WTC11 (cell line): ENCODE results near the gene HOXA5. TPM values are rescaled to one million over a fixed set of nuclear protein-coding genes. Genes with fewer than 3 reads are reported as not detected.
A peak's percentile ranks its signal among the peaks of the same experiment; 100 is the strongest.

Experiments used
- ATAC-seq: fragments of 200-7000 bp; cut with Tn5 transposase; 2 replicates; pipeline ENCODE4 v1.10.0; 2021; ENCODE audit warnings: mild to moderate bottlenecking, moderate library complexity
- CTCF ChIA-PET: fragments of 300-600 bp; sonication (Branson Sonifier 250); formaldehyde crosslinking; loops from one replicate; lab custom pipeline; 2021; ENCODE audit warnings: antibody characterized with exemption; lab: Charles Lee
- POLR2A ChIA-PET: fragments of 350-600 bp; sonication (Branson Sonifier 250); formaldehyde crosslinking; loops from one replicate; lab custom pipeline; 2021; ENCODE audit warnings: antibody characterized with exemption; lab: Charles Lee
- DNase-seq: peaks from one replicate; pipeline ENCODE4 v3.0.0; 2021; ENCODE audit warnings: low spot score
- H3K27ac Mint-ChIP-seq: 2 replicates; pipeline ENCODE4 v1.8.0; 2021; ENCODE audit warnings: mixed read lengths
- H3K27me3 Mint-ChIP-seq: 2 replicates; pipeline ENCODE4 v1.8.0; 2021; ENCODE audit warnings: low read depth, mild to moderate bottlenecking, moderate library complexity, mixed read lengths
- H3K36me3 Mint-ChIP-seq: 2 replicates; pipeline ENCODE4 v1.8.0; 2021; ENCODE audit warnings: mixed read lengths
- H3K4me1 Mint-ChIP-seq: 2 replicates; pipeline ENCODE4 v1.8.0; 2022; ENCODE audit warnings: mixed read lengths
- H3K4me3 Mint-ChIP-seq: 2 replicates; pipeline ENCODE4 v1.8.0; 2021; ENCODE audit warnings: mild to moderate bottlenecking, moderate library complexity, mixed read lengths
- H3K9me3 Mint-ChIP-seq: 2 replicates; pipeline ENCODE4 v1.8.0; 2021; ENCODE audit warnings: mixed read lengths
- AFF4 ChIP-seq: sonication (generic); formaldehyde crosslinking; IDR thresholded peaks from 2 replicates; pipeline ENCODE4 v1.8.1; 2023; ENCODE audit warnings: mild to moderate bottlenecking, missing genetic modification reagents, borderline replicate concordance
- CBFB ChIP-seq: sonication (generic); formaldehyde crosslinking; IDR thresholded peaks from 2 replicates; pipeline ENCODE4 v1.8.1; 2022; ENCODE audit warnings: mild to moderate bottlenecking, low read depth, missing genetic modification reagents
- E2F1 ChIP-seq: sonication (generic); formaldehyde crosslinking; IDR thresholded peaks from 2 replicates; pipeline ENCODE4 v1.8.0; 2022; ENCODE audit warnings: mild to moderate bottlenecking, missing genetic modification reagents
- GABPB1 ChIP-seq: sonication (generic); formaldehyde crosslinking; IDR thresholded peaks from 2 replicates; pipeline ENCODE4 v1.8.1; 2023; ENCODE audit warnings: mild to moderate bottlenecking, missing genetic modification reagents
- JAZF1 ChIP-seq: fragments of 250-450 bp; sonication (Bioruptor Pico); IDR thresholded peaks from 2 replicates; pipeline ENCODE4 v1.9.0; 2021; ENCODE audit warnings: moderate library complexity, mild to moderate bottlenecking, inconsistent platforms
- PRRX2 ChIP-seq: fragments of 250-450 bp; sonication (Bioruptor Pico); IDR thresholded peaks from 2 replicates; pipeline ENCODE4 v1.8.0; 2021; ENCODE audit warnings: mild to moderate bottlenecking
- SMAD4 ChIP-seq: sonication (generic); formaldehyde crosslinking; IDR thresholded peaks from 2 replicates; pipeline ENCODE4 v1.8.0; 2022; ENCODE audit warnings: mild to moderate bottlenecking, missing genetic modification reagents
- STAT6 ChIP-seq: sonication (generic); formaldehyde crosslinking; conservative IDR thresholded peaks from 2 replicates; pipeline ENCODE4 v1.8.1; 2023; ENCODE audit warnings: mild to moderate bottlenecking, low read depth, missing genetic modification reagents, moderate library complexity
- TEAD1 ChIP-seq: sonication (generic); formaldehyde crosslinking; IDR thresholded peaks from 2 replicates; pipeline ENCODE4 v1.8.0; 2022; ENCODE audit warnings: mild to moderate bottlenecking, missing genetic modification reagents
- TEAD4 ChIP-seq: sonication (generic); formaldehyde crosslinking; IDR thresholded peaks from 2 replicates; pipeline ENCODE4 v1.8.0; 2022; ENCODE audit warnings: mild to moderate bottlenecking, missing genetic modification reagents
- ZNF532 ChIP-seq: fragments of 250-450 bp; sonication (Bioruptor Pico); IDR thresholded peaks from 2 replicates; pipeline ENCODE4 v1.9.0; 2021; ENCODE audit warnings: mild to moderate bottlenecking, borderline replicate concordance
- total RNA-seq: library from RNA; stranded (reverse); gene quantifications from 3 replicates; pipeline ENCODE4 v1.2.3, GENCODE V29; 2021
- TF ChIP-seq, protein P1 (sequence below): sonication (generic); formaldehyde crosslinking; IDR thresholded peaks from 2 replicates; pipeline ENCODE4 v1.8.1; 2023; ENCODE audit warnings: mild to moderate bottlenecking, moderate library complexity, missing genetic modification reagents
- TF ChIP-seq, protein P2 (sequence below): sonication (generic); formaldehyde crosslinking; IDR thresholded peaks from 2 replicates; pipeline ENCODE4 v1.8.0; 2023; ENCODE audit warnings: missing genetic modification reagents, mild to moderate bottlenecking, borderline replicate concordance
- TF ChIP-seq, protein P3 (sequence below): sonication (generic); formaldehyde crosslinking; IDR thresholded peaks from 2 replicates; pipeline ENCODE4 v1.8.0; 2022; ENCODE audit warnings: mild to moderate bottlenecking, missing genetic modification reagents

HOXA5 gene
- total RNA-seq, 1 experiment from 2014 or later: not detected

DNA sequence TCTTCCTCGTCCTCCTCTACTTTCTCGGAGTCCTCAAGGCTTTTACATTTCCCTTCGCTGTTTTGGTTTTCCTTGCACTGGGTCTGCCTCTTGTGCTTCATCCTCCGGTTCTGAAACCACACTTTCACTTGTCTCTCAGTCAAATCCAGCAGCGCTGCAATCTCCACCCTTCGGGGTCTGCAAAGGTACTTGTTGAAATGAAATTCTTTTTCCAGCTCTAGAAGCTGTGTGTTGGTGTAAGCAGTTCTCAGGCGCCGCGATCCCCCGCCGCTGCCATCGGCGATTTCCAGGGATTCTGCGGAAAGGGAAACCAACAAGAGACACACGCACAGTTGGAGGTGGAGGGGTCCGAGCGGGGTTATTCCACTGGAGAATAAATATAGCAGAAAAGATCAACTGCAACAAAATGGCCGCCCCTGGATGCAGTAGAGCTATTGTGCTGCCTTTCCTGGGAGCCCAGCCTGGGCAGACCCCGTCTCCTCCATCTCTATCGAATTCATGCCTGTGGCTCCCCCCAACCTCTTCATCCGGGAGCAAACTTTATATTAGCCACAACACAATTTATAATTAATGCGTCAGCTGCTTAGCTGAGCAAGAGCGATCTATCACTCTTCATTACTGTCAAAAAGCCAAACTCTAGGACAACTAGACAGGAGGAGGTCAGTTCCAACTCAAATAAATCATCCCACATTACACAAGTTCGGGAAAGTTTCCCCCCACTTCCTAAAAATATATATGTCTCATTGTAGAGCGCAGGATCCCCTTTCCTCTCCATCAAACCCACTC lies 42.1 kb downstream of the HOXA5 start (continued):
- TF ChIP-seq, protein P1, sequence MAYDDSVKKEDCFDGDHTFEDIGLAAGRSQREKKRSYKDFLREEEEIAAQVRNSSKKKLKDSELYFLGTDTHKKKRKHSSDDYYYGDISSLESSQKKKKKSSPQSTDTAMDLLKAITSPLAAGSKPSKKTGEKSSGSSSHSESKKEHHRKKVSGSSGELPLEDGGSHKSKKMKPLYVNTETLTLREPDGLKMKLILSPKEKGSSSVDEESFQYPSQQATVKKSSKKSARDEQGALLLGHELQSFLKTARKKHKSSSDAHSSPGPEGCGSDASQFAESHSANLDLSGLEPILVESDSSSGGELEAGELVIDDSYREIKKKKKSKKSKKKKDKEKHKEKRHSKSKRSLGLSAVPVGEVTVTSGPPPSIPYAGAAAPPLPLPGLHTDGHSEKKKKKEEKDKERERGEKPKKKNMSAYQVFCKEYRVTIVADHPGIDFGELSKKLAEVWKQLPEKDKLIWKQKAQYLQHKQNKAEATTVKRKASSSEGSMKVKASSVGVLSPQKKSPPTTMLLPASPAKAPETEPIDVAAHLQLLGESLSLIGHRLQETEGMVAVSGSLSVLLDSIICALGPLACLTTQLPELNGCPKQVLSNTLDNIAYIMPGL (CRISPR knock-in tag): no peak
- TF ChIP-seq, protein P2, sequence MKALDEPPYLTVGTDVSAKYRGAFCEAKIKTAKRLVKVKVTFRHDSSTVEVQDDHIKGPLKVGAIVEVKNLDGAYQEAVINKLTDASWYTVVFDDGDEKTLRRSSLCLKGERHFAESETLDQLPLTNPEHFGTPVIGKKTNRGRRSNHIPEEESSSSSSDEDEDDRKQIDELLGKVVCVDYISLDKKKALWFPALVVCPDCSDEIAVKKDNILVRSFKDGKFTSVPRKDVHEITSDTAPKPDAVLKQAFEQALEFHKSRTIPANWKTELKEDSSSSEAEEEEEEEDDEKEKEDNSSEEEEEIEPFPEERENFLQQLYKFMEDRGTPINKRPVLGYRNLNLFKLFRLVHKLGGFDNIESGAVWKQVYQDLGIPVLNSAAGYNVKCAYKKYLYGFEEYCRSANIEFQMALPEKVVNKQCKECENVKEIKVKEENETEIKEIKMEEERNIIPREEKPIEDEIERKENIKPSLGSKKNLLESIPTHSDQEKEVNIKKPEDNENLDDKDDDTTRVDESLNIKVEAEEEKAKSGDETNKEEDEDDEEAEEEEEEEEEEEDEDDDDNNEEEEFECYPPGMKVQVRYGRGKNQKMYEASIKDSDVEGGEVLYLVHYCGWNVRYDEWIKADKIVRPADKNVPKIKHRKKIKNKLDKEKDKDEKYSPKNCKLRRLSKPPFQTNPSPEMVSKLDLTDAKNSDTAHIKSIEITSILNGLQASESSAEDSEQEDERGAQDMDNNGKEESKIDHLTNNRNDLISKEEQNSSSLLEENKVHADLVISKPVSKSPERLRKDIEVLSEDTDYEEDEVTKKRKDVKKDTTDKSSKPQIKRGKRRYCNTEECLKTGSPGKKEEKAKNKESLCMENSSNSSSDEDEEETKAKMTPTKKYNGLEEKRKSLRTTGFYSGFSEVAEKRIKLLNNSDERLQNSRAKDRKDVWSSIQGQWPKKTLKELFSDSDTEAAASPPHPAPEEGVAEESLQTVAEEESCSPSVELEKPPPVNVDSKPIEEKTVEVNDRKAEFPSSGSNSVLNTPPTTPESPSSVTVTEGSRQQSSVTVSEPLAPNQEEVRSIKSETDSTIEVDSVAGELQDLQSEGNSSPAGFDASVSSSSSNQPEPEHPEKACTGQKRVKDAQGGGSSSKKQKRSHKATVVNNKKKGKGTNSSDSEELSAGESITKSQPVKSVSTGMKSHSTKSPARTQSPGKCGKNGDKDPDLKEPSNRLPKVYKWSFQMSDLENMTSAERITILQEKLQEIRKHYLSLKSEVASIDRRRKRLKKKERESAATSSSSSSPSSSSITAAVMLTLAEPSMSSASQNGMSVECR (CRISPR knock-in tag): no peak
- TF ChIP-seq ZNF532 (CRISPR knock-in tag): no peak
- no peak for TF ChIP-seq E2F1 (CRISPR knock-in tag)
- no peak for TF ChIP-seq STAT6 (CRISPR knock-in tag)
- TF ChIP-seq, all 79 proteins: peak for 0

DNA sequence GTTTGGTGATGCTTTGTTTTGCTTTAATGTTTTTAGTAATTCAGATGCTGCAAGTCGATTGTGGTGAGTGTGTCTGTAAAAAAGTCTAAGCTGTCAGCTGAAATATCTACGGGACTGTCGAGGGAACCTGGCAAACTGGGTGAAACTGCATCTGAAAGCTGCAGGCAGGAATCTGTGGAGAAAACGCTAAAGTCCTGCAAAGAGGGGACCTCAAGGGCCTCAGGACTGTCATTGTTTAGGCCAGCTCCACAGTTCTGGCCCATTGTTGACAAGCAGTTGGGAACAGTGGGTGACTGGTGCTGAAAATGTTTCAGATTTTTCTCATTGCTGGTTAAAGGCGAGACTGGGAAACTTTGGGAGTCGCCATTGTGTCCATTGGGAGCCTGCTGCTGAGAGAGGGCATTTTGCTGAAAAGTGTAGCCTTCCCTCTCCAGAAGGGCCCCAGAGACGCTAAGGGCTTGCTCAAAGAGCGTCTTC lies 42.7 kb downstream of the HOXA5 start:
- peaks cover 45% of the 10 kb centered on the region for H3K4me1 Mint-ChIP-seq
- ChIA-PET CTCF (interaction anchor here (1.2 to 2.3 kb wide), 3 partner anchors 51 to 79 kb away, joined by 3 to 10 read pairs (median 3); no protein-coding TSS in a partner anchor), POLR2A (interaction anchor here (1.8 kb wide), 1 partner anchor 15 kb away, joined by 4 read pairs; no protein-coding TSS in a partner anchor)
- no peaks in the 10 kb centered on the region for H3K9me3 Mint-ChIP-seq
- no peak overlapping the region for H3K27ac Mint-ChIP-seq
- DNase-seq (no peak), ATAC-seq (peak; percentile 12; the same call in 1 of the 2 replicates)
- peaks cover 100% of the 10 kb centered on the region for H3K27me3 Mint-ChIP-seq
- H3K4me3 Mint-ChIP-seq: no peak overlapping the region; the same call in 1 of the 2 replicates
- peaks cover 6% of the 10 kb centered on the region for H3K36me3 Mint-ChIP-seq
- no peak for TF ChIP-seq GABPB1 (CRISPR knock-in tag)
- TF ChIP-seq AFF4 (CRISPR knock-in tag): no peak
- TF ChIP-seq TEAD1 (CRISPR knock-in tag): no peak
- TF ChIP-seq SMAD4 (CRISPR knock-in tag): no peak
- TF ChIP-seq PRRX2 (CRISPR knock-in tag): no peak
- TF ChIP-seq CBFB (CRISPR knock-in tag): no peak
- TF ChIP-seq JAZF1 (CRISPR knock-in tag): no peak
- TF ChIP-seq, protein P3, sequence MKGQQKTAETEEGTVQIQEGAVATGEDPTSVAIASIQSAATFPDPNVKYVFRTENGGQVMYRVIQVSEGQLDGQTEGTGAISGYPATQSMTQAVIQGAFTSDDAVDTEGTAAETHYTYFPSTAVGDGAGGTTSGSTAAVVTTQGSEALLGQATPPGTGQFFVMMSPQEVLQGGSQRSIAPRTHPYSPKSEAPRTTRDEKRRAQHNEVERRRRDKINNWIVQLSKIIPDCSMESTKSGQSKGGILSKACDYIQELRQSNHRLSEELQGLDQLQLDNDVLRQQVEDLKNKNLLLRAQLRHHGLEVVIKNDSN (CRISPR knock-in tag): no peak
- no peak for TF ChIP-seq TEAD4 (CRISPR knock-in tag)
